GM12801 (cell line): ENCODE results near the gene NAPB.

Experiments used
- TF ChIP-seq, protein P1 (sequence below): IDR thresholded peaks from one replicate; pipeline ENCODE4 v1.5.1; 2011; ENCODE audit warnings: control low read depth; ENCODE audit not compliant: insufficient read length; ENCODE audit errors: extremely low read depth

NAPB gene

DNA sequence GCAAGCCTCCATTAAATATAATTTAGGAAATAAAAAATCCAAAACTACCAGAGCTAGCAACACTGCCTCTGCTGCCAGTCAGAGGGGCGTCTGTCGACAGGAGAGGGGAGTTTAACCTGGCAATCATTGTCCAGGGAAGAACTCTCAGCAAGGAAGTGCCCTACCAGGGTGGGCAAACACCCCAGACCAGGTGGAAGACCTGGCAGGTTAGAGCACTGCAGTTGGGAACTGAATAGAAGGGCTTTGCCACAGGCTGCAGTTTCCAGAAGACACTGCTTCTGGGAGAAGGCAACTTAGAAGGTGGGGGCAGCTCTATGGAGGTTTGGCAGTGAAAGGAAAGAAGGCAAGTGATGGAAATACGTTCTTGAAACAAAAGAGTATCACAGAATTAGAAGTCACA is 11.5 kb downstream of the NAPB start:
- TF ChIP-seq, protein P1, sequence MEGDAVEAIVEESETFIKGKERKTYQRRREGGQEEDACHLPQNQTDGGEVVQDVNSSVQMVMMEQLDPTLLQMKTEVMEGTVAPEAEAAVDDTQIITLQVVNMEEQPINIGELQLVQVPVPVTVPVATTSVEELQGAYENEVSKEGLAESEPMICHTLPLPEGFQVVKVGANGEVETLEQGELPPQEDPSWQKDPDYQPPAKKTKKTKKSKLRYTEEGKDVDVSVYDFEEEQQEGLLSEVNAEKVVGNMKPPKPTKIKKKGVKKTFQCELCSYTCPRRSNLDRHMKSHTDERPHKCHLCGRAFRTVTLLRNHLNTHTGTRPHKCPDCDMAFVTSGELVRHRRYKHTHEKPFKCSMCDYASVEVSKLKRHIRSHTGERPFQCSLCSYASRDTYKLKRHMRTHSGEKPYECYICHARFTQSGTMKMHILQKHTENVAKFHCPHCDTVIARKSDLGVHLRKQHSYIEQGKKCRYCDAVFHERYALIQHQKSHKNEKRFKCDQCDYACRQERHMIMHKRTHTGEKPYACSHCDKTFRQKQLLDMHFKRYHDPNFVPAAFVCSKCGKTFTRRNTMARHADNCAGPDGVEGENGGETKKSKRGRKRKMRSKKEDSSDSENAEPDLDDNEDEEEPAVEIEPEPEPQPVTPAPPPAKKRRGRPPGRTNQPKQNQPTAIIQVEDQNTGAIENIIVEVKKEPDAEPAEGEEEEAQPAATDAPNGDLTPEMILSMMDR: no peak

DNA sequence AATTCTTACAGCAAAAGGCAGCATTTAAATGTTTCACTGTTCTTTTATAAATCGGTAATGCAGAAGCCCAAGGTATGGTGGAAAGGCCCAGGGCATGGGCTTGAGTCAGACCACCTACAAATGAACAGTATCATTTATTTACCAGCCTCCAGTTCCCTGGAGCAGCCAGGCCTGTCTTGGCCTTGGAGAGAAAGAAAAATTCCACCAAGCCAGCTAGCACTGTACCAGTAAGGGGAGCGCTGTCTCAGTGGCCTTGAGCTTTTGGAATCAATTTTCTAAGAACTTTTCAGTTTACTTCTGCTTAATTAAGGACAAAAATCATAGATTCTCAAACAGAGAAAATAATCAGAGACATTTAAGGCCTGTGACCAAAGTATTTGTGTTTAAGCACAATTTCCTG is 12.3 kb downstream of the NAPB start:
- TF ChIP-seq, protein P1: no peak

DNA sequence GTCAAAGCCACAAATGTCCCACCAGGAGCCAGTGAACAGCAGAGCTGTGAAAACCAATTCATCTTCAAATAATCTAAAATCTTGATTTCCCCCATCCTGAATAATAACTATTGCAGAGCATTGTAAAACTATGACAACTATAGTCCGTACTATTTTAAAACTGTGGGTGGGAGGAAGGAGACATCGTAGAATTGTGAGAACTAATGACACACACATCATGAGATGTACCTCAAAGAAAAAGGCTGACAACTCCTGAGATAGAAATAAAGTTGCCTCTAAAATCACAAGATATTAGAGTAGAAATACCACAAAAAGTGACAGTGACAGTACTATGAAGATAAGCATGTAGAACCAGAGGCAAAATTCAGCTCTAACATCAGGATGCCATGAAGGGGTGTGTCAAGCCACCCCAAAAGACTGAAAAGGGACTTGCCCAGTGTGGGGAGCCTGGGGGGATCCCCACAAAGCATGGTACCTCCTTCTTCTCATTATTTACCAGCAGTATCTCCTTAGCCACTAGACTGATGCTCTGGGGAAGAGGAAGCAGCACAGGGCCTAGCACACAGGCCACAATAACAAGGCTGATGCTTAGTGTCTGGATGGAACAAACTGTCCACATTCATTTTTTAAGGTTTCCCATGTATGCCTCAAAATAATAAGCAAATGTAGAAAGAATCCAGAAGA is 13.4 kb downstream of the NAPB start:
- TF ChIP-seq, protein P1: no peak

DNA sequence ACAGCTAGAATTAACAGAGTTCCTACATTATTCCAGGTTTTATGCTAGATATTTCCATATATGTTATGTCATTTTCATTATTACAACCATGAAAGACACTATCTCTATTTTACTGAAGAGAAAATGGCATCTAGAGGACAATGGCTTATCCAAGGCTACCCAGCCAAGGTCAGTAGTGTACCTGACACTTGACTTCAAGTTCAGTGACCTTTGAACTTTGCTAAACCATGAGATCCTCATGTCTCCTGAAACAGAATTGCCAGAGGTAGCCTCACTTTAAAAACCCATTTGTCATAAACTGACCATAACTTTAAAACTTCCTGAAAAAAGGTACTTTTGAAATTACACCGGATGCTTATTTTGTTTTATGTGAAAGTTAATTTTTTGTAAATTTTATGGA is 14.4 kb downstream of the NAPB start:
- TF ChIP-seq, protein P1: no peak

DNA sequence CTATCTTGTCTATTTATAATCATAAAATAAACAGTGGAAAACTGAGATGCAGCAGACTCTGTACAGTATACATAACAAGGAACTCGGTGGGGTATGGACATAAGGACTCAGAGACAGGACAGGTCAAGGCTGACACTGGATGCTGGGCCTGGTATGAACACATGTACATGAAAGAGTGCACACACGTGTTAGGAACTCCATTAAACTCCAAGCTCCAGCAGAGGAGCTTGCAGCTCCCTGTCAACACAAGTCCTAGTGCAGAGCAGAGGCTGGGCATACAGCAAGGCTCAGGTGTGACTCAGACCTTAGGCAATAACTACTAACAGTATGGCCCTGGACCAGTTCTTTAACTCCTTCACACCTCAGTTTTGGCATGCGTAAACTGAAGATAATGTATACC is 17.1 kb downstream of the NAPB start:
- TF ChIP-seq, protein P1: no peak

DNA sequence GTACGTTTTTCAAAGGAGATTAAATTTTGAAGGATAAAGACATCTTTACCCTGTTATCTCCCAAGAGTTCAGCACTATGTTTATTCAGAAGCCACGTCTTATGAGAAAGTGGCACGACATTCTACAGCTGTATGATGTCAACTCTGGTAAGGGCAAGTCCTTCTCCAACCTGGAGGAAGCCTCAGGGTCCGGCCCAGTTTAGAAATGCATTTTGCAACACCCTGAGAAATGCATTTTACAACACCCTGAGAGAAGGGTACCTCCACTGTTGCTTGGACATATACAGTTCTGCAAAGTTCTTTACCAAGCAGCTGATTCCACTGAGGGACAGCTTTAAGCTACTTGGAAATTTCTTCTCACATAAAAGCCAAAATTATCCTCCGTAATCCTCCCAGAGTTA is 17.5 kb downstream of the NAPB start:
- TF ChIP-seq, protein P1: no peak

DNA sequence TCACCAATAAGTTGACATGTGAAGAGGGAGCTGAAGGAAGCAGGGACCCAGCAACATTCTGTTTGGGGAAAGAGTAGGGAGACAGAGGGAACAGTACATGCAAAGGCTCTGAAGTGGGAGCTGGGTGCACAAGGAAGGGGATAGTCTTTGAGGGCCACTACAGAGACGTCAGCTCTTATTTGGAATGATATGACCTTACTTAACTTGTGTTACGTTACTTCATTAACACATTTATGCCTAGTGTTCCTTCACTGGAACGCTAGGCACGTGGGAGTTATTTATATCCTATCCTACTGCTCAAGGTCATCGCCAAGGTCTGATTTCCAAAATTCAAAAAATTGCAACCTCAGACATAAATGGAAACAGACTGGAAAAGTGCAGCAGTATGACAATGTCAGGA is 20.2 kb downstream of the NAPB start:
- TF ChIP-seq, protein P1: no peak
